Glutamatergic neuron (in vitro differentiated cells): ENCODE data around the gene TEX10. TPM values are rescaled to one million over a fixed set of nuclear protein-coding genes. Genes with fewer than 3 reads are reported as not detected.

Experiments used
- DNase-seq: peaks from one replicate; pipeline ENCODE4 v3.0.0; 2022
- H3K27ac Mint-ChIP-seq: one replicate; pipeline ENCODE4 v1.8.0; 2020; ENCODE audit warnings: mild to moderate bottlenecking, mixed read lengths, inconsistent platforms; ENCODE audit not compliant: unreplicated experiment
- H3K27me3 Mint-ChIP-seq: one replicate; pipeline ENCODE4 v1.8.0; 2020; ENCODE audit warnings: mild to moderate bottlenecking, moderate library complexity, mixed read lengths, inconsistent platforms; ENCODE audit not compliant: unreplicated experiment
- H3K36me3 Mint-ChIP-seq: one replicate; pipeline ENCODE4 v1.8.0; 2020; ENCODE audit warnings: mild to moderate bottlenecking, mixed read lengths, inconsistent platforms; ENCODE audit not compliant: unreplicated experiment
- H3K4me1 Mint-ChIP-seq: one replicate; pipeline ENCODE4 v1.8.0; 2020; ENCODE audit warnings: mild to moderate bottlenecking, low read depth, mixed read lengths, inconsistent platforms; ENCODE audit not compliant: unreplicated experiment
- H3K4me3 Mint-ChIP-seq: one replicate; pipeline ENCODE4 v1.8.0; 2020; ENCODE audit warnings: mild to moderate bottlenecking, mixed read lengths, inconsistent platforms; ENCODE audit not compliant: unreplicated experiment
- H3K9me3 Mint-ChIP-seq: one replicate; pipeline ENCODE4 v1.8.0; 2020; ENCODE audit warnings: mild to moderate bottlenecking, moderate library complexity, mixed read lengths, inconsistent platforms; ENCODE audit not compliant: unreplicated experiment
- total RNA-seq: library from RNA; stranded (reverse); fragmentation: NEBNext Ultra II Directional; extraction: Animal tissue kit (Norgen Biotek cat#: 25700); gene quantifications from one replicate; pipeline ENCODE4 v1.2.1, GENCODE V29; 2021; ENCODE audit not compliant: unreplicated experiment
- TF ChIP-seq, protein P1 (sequence below): fragments of 200-600 bp; sonication (generic); IDR thresholded peaks from one replicate; pipeline ENCODE4 v1.5.0; 2021; ENCODE audit not compliant: partially characterized antibody, unreplicated experiment

The TEX10 gene
- total RNA-seq, 1 donor from 2014 or later = 18.4 TPM

DNA sequence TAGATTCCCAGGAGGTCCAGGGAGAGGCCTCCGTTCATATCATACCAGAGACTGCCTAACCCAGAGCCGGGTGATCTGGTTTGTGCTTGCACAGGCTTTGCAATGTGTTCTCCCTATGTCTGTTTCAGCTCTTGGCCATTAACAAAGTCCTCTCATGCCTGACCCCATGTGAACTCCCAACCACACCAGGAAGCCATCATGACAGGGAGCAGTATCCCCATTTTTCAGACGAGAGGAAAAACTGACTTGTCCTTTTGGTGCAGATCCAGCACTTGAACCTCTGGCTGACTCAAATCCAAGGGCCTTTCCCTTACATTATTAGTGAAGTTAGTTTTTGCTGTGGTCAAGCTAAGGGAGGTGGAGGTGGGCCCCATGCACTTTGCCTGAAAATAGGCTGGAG, 58.4 kb downstream of the TEX10 start:
- Mint-ChIP-seq H3K27me3 (no peaks in the 10 kb centered on the region), H3K9me3 (peaks cover 3% of the 10 kb centered on the region), H3K4me3 (no peak overlapping the region), H3K4me1 (no peaks in the 10 kb centered on the region), H3K36me3 (peaks cover 7% of the 10 kb centered on the region), H3K27ac (no peak overlapping the region)
- DNase-seq = no peak
- TF ChIP-seq, protein P1, sequence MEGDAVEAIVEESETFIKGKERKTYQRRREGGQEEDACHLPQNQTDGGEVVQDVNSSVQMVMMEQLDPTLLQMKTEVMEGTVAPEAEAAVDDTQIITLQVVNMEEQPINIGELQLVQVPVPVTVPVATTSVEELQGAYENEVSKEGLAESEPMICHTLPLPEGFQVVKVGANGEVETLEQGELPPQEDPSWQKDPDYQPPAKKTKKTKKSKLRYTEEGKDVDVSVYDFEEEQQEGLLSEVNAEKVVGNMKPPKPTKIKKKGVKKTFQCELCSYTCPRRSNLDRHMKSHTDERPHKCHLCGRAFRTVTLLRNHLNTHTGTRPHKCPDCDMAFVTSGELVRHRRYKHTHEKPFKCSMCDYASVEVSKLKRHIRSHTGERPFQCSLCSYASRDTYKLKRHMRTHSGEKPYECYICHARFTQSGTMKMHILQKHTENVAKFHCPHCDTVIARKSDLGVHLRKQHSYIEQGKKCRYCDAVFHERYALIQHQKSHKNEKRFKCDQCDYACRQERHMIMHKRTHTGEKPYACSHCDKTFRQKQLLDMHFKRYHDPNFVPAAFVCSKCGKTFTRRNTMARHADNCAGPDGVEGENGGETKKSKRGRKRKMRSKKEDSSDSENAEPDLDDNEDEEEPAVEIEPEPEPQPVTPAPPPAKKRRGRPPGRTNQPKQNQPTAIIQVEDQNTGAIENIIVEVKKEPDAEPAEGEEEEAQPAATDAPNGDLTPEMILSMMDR = no peak

DNA sequence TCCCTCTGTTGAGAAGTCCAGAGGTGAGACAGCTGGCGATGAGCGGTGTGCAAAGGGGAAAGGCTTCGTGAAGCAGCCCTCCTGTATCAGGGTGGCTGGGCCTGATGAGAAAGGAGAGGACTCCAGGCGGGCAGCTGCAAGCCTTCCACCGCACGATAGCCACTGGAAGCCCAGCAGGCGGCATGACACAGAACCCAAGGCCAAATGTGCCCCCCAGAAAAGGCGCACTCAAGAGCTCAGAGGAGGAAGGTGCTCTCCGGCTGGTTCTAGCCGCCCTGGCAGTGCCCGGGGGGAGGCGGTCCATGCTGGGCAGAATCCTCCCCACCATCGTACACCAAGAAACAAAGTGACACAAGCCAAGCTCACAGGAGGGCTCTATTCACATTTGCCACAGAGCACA, 60.3 kb downstream of the TEX10 start:
- peaks cover 3% of the 10 kb centered on the region for H3K9me3 Mint-ChIP-seq
- H3K27me3 Mint-ChIP-seq = no peaks in the 10 kb centered on the region
- DNase-seq = no peak
- no peaks in the 10 kb centered on the region for H3K4me1 Mint-ChIP-seq
- peaks cover 22% of the 10 kb centered on the region for H3K36me3 Mint-ChIP-seq
- peak overlapping the region; percentile 40 for H3K27ac Mint-ChIP-seq
- H3K4me3 Mint-ChIP-seq = no peak overlapping the region
- TF ChIP-seq, protein P1 = no peak

DNA sequence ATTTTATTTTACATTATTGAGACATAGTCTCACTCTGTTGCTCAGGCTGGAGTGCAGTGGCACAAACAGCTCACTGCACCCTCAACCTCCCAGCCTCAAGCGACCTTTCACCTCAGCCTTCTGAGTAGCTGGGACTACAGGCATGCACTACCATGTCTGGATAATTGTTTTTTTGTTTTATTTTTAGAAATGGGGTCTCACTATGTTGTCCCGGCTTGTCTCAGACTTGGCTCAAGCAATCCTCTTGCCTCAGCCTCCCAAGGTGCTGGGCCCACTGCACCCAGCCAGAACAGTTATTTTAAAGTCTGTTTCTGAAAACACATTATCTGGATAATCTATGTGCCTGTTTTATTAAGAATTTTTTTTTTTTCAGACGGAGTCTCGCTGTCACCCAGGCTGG, 62.0 kb downstream of the TEX10 start:
- Mint-ChIP-seq H3K27ac (no peak overlapping the region), H3K4me1 (no peaks in the 10 kb centered on the region), H3K9me3 (peaks cover 3% of the 10 kb centered on the region), H3K4me3 (no peak overlapping the region), H3K27me3 (no peaks in the 10 kb centered on the region), H3K36me3 (peaks cover 26% of the 10 kb centered on the region)
- TF ChIP-seq, protein P1 = no peak
- DNase-seq = no peak

GRCh38 chr9:100287186-100287585, 65.6 kb downstream of the TEX10 start:
- DNase-seq = no peak
- Mint-ChIP-seq H3K36me3 (peaks cover 39% of the 10 kb centered on the region), H3K9me3 (peaks cover 11% of the 10 kb centered on the region), H3K27me3 (no peaks in the 10 kb centered on the region), H3K4me3 (no peak overlapping the region), H3K27ac (peak overlapping the region; percentile 26), H3K4me1 (peaks cover 2% of the 10 kb centered on the region)
- TF ChIP-seq, protein P1 = no peak

DNA sequence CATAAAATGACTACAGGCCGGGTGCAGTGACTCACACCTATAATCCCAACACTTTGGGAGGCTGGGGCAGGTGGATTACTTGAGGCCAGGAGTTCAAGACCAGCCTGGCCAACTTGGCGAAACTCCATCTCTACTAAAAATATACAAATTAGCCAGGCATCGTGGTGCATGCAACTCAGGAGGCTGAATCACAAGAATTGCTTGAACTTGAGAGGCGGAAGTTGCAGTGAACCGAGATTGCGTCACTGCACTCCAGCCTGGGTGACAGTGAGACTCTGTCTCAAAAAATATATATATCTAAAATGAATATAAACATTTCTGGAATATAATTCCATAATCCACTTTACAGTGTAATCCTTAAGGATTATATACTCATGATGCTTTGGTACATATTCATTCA, 66.5 kb downstream of the TEX10 start:
- peaks cover 11% of the 10 kb centered on the region for H3K4me1 Mint-ChIP-seq
- no peak overlapping the region for H3K4me3 Mint-ChIP-seq
- peaks cover 9% of the 10 kb centered on the region for H3K9me3 Mint-ChIP-seq
- no peak for DNase-seq
- TF ChIP-seq, protein P1 = no peak
- no peaks in the 10 kb centered on the region for H3K27me3 Mint-ChIP-seq
- H3K36me3 Mint-ChIP-seq = peaks cover 39% of the 10 kb centered on the region
- no peak overlapping the region for H3K27ac Mint-ChIP-seq
